ENCODE data around the gene ITIH1. TPM values are rescaled to one million over a fixed set of nuclear protein-coding genes. Genes with fewer than 3 reads are reported as not detected.

The ITIH1 gene
- total and polyA plus RNA-seq, 2 donors (not counting 3 experiments of a cell fraction or from before 2014, with no cell fraction given): not detected

- no peak overlapping the region for H3K9ac ChIP-seq (replicated peaks; ENCODE audit: extremely low read depth, insufficient read depth, low read length)
- no peak overlapping the region for H3K27ac ChIP-seq (ENCODE audit: insufficient read depth, low read depth, low read length)
- DNase-seq (ENCODE audit: low read depth, low spot score): no peak
- ChIA-PET POLR2A (no interaction called here), CTCF (interaction anchor here (1.1 kb wide), 1 partner anchor 11 kb away, joined by 3 read pairs; no protein-coding TSS in a partner anchor)
- no peak overlapping the region for H3K4me3 ChIP-seq (replicated peaks in 1 of 3; ENCODE audit: insufficient read depth in 1 of 3, low read depth in 1 of 3, low read length in 3 of 3)
- H3K4me1 ChIP-seq (ENCODE audit: control insufficient read depth, extremely low read depth, insufficient read depth, low read length): no peaks in the 10 kb centered on the region
- H3K4me2 ChIP-seq (ENCODE audit: insufficient read depth, low read length): no peak overlapping the region
- H4K20me1 ChIP-seq (replicated peaks; ENCODE audit: control insufficient read depth, extremely low read depth, insufficient read depth, low read length): no peaks in the 10 kb centered on the region
- H3K9me3 ChIP-seq (replicated peaks; ENCODE audit: control insufficient read depth, insufficient read depth, low read length): no peaks in the 10 kb centered on the region
- no peaks in the 10 kb centered on the region for H3K9me1 ChIP-seq (replicated peaks; ENCODE audit: control insufficient read depth, extremely low read depth, insufficient read depth, low read length)
- TF ChIP-seq JUN (IDR thresholded peaks at IDR 0.05; ENCODE audit: borderline replicate concordance, insufficient read depth, insufficient read length, low read depth) (no peak), GATA2 (IDR thresholded peaks at IDR 0.05; ENCODE audit: insufficient read depth, insufficient read length, low read depth, low read length) (no peak), FOS (IDR thresholded peaks at IDR 0.05; ENCODE audit: borderline replicate concordance, insufficient read depth, low read length) (no peak), POLR2AphosphoS5 (IDR thresholded peaks at IDR 0.05; ENCODE audit: insufficient read depth, low read depth, low read length) (no peak), MYC (IDR thresholded peaks at IDR 0.05; ENCODE audit: low read depth, low read length) (no peak), EZH2 (IDR thresholded peaks at IDR 0.05; ENCODE audit: borderline replicate concordance, low read depth, low read length, severe bottlenecking) (no peak)
- peaks cover 0 to 13% of the 10 kb centered on the region in 2 experiments for H3K27me3 ChIP-seq (ENCODE audit: control insufficient read depth in 2 of 2, insufficient read depth in 2 of 2, low read length in 2 of 2)
- BruUV-seq (replicated peaks): no TSS peak
- intact Hi-C loops (cut with micrococcal nuclease) (no loop called here), dilution Hi-C loops (cut with MboI; ENCODE audit: extremely low pct_ligation_motif_present, low sequenced_read_pairs) (no loop called here)
- no peak overlapping the region for H2AFZ ChIP-seq (ENCODE audit: low read depth, low read length)
- no peaks in the 10 kb centered on the region for H3K36me3 ChIP-seq (ENCODE audit: control insufficient read depth in 2 of 2, extremely low read depth in 1 of 2, insufficient read depth in 2 of 2, low read length in 2 of 2)
- no peak for FAIRE-seq
- no peaks in the 10 kb centered on the region for H3K79me2 ChIP-seq (ENCODE audit: control insufficient read depth, insufficient read depth, low read length)
Measured at GRCh38 chr3:52781741-52782140, 4.3 kb downstream of the ITIH1 start.

GRCh38 chr3:52782412-52783210 is 5.2 kb downstream of the ITIH1 start:
- Histone ChIP-seq H3K4me3 (replicated peaks in 1 of 3; ENCODE audit: insufficient read depth in 1 of 3, low read depth in 1 of 3, low read length in 3 of 3) (no peak overlapping the region), H3K9ac (replicated peaks; ENCODE audit: extremely low read depth, insufficient read depth, low read length) (no peak overlapping the region), H3K27me3 (ENCODE audit: control insufficient read depth in 2 of 2, insufficient read depth in 2 of 2, low read length in 2 of 2) (peaks cover 0 to 13% of the 10 kb centered on the region in 2 experiments), H3K79me2 (ENCODE audit: control insufficient read depth, insufficient read depth, low read length) (no peaks in the 10 kb centered on the region), H3K4me1 (ENCODE audit: control insufficient read depth, extremely low read depth, insufficient read depth, low read length) (no peaks in the 10 kb centered on the region), H3K27ac (ENCODE audit: insufficient read depth, low read depth, low read length) (no peak overlapping the region), H3K36me3 (ENCODE audit: control insufficient read depth in 2 of 2, extremely low read depth in 1 of 2, insufficient read depth in 2 of 2, low read length in 2 of 2) (no peaks in the 10 kb centered on the region), H3K9me1 (replicated peaks; ENCODE audit: control insufficient read depth, extremely low read depth, insufficient read depth, low read length) (no peaks in the 10 kb centered on the region), H4K20me1 (replicated peaks; ENCODE audit: control insufficient read depth, extremely low read depth, insufficient read depth, low read length) (no peaks in the 10 kb centered on the region), H2AFZ (ENCODE audit: low read depth, low read length) (no peak overlapping the region), H3K4me2 (ENCODE audit: insufficient read depth, low read length) (no peak overlapping the region), H3K9me3 (replicated peaks; ENCODE audit: control insufficient read depth, insufficient read depth, low read length) (no peaks in the 10 kb centered on the region)
- BruUV-seq (replicated peaks): no TSS peak
- FAIRE-seq (no peak), DNase-seq (ENCODE audit: low read depth, low spot score) (no peak)
- intact Hi-C loops (cut with micrococcal nuclease): no loop called here
- POLR2A ChIA-PET: no interaction called here
- CTCF ChIA-PET: interaction anchor here (0.9 to 1.4 kb wide), 4 partner anchors 9 to 332 kb away, joined by 3 to 4 read pairs (median 3); no protein-coding TSS in a partner anchor
- TF ChIP-seq MAX (IDR thresholded peaks at IDR 0.05; ENCODE audit: insufficient read depth, insufficient read length): no peak
- no peak for TF ChIP-seq MYC (IDR thresholded peaks at IDR 0.05; ENCODE audit: low read depth, low read length)
- TF ChIP-seq FOS (IDR thresholded peaks at IDR 0.05; ENCODE audit: borderline replicate concordance, insufficient read depth, low read length): no peak
- TF ChIP-seq JUN (IDR thresholded peaks at IDR 0.05; ENCODE audit: borderline replicate concordance, insufficient read depth, insufficient read length, low read depth): no peak
- no peak for TF ChIP-seq POLR2AphosphoS5 (IDR thresholded peaks at IDR 0.05; ENCODE audit: insufficient read depth, low read depth, low read length)
- TF ChIP-seq POLR2A (IDR thresholded peaks at IDR 0.05; ENCODE audit: low read depth, low read length): no peak
- TF ChIP-seq EZH2 (IDR thresholded peaks at IDR 0.05; ENCODE audit: borderline replicate concordance, low read depth, low read length, severe bottlenecking): no peak
- no peak for TF ChIP-seq CTCF (IDR thresholded peaks at IDR 0.05; ENCODE audit: extremely low read depth in 1 of 2, insufficient read depth in 1 of 2, low read depth in 1 of 2, low read length in 2 of 2)
- TF ChIP-seq GATA2 (IDR thresholded peaks at IDR 0.05; ENCODE audit: insufficient read depth, insufficient read length, low read depth, low read length): no peak
- dilution Hi-C loops (cut with MboI; ENCODE audit: extremely low pct_ligation_motif_present, low sequenced_read_pairs): no loop called here

Data from endothelial cell of umbilical vein (primary cell).